Nephron (organoid): ENCODE data around the gene HSD17B14.
A peak's percentile ranks its signal among the peaks of the same experiment; 100 is the strongest.
"Not testable (repeated sequence)": the region's sequence is repeated elsewhere in the genome, so short reads cannot be mapped to it uniquely, and the experiment has no call there.

Source experiments
- H3K27ac Mint-ChIP-seq, 3 experiments: 2 replicates each; pipeline ENCODE4 v1.8.0; 2020; ENCODE audit warnings: mixed read lengths in 3 of 3, mild to moderate bottlenecking in 2 of 3, moderate library complexity in 1 of 3
- H3K27me3 Mint-ChIP-seq: 2 replicates; pipeline ENCODE4 v1.8.0; 2021; ENCODE audit warnings: low read depth, mild to moderate bottlenecking, moderate library complexity, mixed read lengths
- H3K36me3 Mint-ChIP-seq: 2 replicates; pipeline ENCODE4 v1.8.0; 2020; ENCODE audit warnings: low read depth, mixed read lengths
- H3K4me1 Mint-ChIP-seq: 2 replicates; pipeline ENCODE4 v1.8.0; 2020; ENCODE audit warnings: mixed read lengths
- H3K4me3 Mint-ChIP-seq, 3 experiments: 2 replicates each; pipeline ENCODE4 v1.8.0; 2020; ENCODE audit warnings: mild to moderate bottlenecking in 3 of 3, mixed read lengths in 3 of 3, moderate library complexity in 2 of 3
- H3K9me3 Mint-ChIP-seq: 2 replicates; pipeline ENCODE4 v1.8.0; 2020; ENCODE audit warnings: mixed read lengths
- TF ChIP-seq, protein P1 (sequence below), 3 experiments: fragments of 200-600 bp; sonication (generic); IDR thresholded peaks; one replicate each; pipeline ENCODE4 v1.5.0; 2021; ENCODE audit warnings: antibody characterized with exemption in 3 of 3; ENCODE audit not compliant: unreplicated experiment in 3 of 3

The HSD17B14 gene

DNA sequence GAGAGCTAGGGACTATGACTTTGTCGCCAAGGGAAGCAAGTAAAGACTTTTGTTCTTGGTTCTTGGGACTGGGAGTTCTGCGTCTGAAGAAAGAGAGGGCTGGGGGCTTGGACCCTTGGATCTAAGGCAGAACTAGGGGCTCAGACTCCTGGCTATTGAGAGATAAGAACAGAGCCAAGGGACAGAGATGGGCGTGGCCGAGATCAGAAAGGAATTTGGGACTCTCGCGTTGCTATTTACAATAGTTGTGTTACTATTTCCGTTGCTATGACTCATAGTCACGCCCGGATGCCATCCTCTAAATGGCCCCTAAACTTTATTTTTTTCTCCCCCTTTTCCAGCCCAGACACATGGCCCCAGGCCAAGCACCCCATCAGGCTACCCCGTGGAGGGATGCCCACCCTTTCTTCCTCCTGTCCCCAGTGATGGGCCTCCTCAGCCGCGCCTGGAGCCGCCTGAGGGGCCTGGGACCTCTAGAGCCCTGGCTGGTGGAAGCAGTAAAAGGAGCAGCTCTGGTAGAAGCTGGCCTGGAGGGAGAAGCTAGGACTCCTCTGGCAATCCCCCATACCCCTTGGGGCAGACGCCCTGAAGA, 36.7 kb upstream of the HSD17B14 start:
- H3K9me3 Mint-ChIP-seq: no peaks in the 10 kb centered on the region
- peaks cover 3% of the 10 kb centered on the region for H3K27me3 Mint-ChIP-seq
- H3K4me3 Mint-ChIP-seq: peak overlapping the region; percentile 99 to 100 (median 99)
- peaks cover 54% of the 10 kb centered on the region for H3K4me1 Mint-ChIP-seq
- peak overlapping the region; percentile 98 to 100 (median 99) for H3K27ac Mint-ChIP-seq
- TF ChIP-seq, protein P1, sequence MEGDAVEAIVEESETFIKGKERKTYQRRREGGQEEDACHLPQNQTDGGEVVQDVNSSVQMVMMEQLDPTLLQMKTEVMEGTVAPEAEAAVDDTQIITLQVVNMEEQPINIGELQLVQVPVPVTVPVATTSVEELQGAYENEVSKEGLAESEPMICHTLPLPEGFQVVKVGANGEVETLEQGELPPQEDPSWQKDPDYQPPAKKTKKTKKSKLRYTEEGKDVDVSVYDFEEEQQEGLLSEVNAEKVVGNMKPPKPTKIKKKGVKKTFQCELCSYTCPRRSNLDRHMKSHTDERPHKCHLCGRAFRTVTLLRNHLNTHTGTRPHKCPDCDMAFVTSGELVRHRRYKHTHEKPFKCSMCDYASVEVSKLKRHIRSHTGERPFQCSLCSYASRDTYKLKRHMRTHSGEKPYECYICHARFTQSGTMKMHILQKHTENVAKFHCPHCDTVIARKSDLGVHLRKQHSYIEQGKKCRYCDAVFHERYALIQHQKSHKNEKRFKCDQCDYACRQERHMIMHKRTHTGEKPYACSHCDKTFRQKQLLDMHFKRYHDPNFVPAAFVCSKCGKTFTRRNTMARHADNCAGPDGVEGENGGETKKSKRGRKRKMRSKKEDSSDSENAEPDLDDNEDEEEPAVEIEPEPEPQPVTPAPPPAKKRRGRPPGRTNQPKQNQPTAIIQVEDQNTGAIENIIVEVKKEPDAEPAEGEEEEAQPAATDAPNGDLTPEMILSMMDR (IDR thresholded peaks at IDR 0.05; ENCODE audit: unreplicated experiment in 3 of 3): no peak
- peaks cover 40% of the 10 kb centered on the region for H3K36me3 Mint-ChIP-seq

DNA sequence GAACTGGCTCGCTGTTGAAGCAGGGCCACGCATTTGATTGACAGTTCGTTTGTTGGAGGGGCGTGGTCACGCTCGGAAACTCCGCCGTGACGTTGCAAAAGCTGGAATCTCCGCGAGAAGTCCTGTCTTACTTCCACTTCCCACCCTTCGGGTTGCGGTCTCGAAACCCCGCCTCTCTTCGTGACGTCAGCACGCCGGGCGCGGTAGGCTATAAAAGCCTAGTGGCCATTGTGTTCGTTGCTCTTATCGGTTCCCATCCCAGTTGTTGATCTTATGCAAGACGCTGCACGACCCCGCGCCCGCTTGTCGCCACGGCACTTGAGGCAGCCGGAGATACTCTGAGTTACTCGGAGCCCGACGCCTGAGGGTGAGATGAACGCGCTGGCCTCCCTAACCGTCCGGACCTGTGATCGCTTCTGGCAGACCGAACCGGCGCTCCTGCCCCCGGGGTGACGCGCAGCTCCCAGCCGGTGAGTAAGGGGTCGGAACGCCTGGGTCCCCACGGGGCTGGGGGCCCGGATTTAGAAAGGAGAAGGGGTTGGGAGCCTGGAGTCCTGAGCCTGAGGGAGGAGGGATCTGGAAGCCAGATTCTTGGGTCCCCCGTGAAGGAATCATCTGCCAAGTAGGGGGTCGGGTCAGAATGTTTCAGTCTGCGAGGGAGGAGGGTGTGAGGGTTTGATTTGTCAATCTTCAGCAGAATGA, 36.0 kb upstream of the HSD17B14 start, which contains the start of gene PPP1R15A:
Gene PPP1R15A, plus strand, starts transcription at position 240 of the 702 bp plus-strand sequence. CDS start 813 bp downstream, outside the sequence.
- Mint-ChIP-seq H3K4me3 (peak within 1 kb of the TSS; percentile 99 to 100 (median 99)), H3K9me3 (no peaks in the 10 kb centered on the region), H3K36me3 (peaks cover 36% of the 10 kb centered on the region), H3K27me3 (peaks cover 3% of the 10 kb centered on the region), H3K27ac (peak within 1 kb of the TSS; percentile 98 to 100 (median 99)), H3K4me1 (peaks cover 57% of the 10 kb centered on the region)
- TF ChIP-seq, protein P1 (IDR thresholded peaks at IDR 0.05; ENCODE audit: unreplicated experiment in 3 of 3): no peak

DNA sequence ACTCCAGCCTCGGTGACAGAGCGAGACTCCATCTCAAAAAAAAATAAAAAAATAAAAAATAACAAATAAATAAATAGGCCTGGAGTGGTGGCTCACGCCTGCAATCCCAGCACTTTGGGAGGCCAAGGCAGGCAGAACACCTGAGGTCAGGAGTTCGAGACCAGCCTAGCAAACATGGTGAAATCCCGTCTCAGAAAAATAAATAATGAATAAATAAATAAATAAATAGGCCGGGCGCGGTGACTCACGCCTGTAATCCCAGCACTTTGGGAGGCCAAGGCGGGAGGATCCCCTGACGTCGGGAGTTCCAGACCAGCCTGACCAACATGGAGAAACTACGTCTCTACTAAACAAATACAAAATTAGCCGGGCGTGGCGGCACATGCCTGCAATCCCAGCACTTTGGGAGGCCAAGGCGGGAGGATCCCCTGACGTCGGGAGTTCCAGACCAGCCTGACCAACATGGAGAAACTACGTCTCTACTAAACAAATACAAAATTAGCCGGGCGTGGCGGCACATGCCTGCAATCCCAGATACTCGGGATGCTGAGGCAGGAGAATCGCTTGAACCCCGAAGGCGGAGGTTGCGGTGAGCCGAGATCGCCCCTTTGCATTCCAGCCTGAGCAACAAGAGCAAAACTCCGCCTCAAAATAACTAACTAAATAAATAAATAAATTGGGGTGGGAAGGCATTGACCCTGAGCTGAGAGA, 35.3 kb upstream of the HSD17B14 start:
- Mint-ChIP-seq H3K36me3 (peaks cover 36% of the 10 kb centered on the region), H3K4me3 (peak overlapping the region; percentile 99 to 100 (median 99)), H3K4me1 (peaks cover 64% of the 10 kb centered on the region), H3K27ac (peak overlapping the region; percentile 98 to 100 (median 99))
- not testable (repeated sequence) for H3K9me3 Mint-ChIP-seq, H3K27me3 Mint-ChIP-seq

DNA sequence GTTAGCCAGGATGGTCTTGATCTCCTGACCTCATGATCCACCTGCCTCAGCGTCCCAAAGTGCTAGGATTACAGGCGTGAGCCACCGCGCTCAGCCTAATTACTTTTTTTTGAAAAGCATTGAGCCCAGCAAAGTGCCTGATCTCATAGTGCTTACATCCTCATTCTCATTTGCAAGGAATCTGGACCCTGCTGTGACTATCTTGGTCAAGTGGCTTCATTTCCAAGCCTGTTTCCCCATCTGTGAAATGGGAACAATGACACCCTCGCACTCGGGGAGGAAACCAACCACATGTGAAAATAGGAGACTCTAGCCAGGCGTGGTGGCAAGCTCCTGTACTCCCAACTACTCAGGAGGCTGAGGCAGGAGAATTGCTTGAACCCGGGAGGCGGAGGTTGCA, 33.8 kb upstream of the HSD17B14 start:
- Mint-ChIP-seq H3K27ac (peak overlapping the region; percentile 37 to 75 (median 49)), H3K9me3 (no peaks in the 10 kb centered on the region), H3K4me3 (peak overlapping the region; percentile 17 to 57 (median 48)), H3K4me1 (peaks cover 52% of the 10 kb centered on the region), H3K36me3 (peaks cover 26% of the 10 kb centered on the region), H3K27me3 (peaks cover 3% of the 10 kb centered on the region)
- TF ChIP-seq, protein P1 (IDR thresholded peaks at IDR 0.05; ENCODE audit: unreplicated experiment in 3 of 3): no peak

DNA sequence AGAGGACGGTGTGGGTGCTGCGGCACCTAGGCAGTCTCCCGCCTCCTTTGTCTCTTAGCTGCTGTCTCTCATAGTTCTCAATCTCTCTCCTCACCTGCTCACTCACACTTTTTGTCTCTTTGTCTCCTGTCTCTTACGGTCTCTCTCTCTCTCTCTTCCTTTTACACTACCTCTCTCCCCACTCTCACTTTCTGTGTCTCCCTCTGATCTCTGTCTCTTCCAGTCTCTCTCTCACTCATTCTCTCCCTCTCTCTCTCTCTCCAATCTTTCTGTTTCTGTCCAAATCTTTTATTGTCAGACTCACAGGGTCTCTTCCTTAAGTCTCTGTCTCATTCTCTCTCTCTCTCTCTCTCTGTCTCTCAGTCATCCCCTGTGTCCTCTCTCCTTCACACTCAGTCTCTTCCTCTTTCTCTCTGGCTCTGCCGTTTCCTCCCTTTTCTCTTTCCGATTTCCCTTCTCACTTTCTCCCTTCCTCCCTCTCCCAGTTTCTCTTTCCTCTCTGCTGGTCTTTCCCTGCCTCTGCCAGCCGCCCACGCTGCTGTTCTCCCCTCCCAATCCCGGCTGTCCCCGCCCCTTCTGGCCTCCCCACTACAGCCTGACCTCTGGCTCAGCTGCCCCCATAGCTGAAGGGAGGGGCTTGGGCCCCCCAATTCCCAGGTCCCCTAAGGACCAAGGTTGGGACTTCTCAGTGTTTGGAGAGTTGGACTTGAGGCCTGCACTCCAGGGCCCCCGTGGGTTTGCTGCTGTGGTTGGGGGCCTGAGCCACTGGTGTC, 32.0 kb upstream of the HSD17B14 start, which contains the start of gene PLEKHA4:
Gene PLEKHA4, minus strand, starts transcription at position 504 of the 773 bp plus-strand sequence. CDS start 997 bp downstream, outside the sequence.
- no peaks in the 10 kb centered on the region for H3K9me3 Mint-ChIP-seq
- peaks cover 19% of the 10 kb centered on the region for H3K36me3 Mint-ChIP-seq

More for the DNA sequence above, 32.0 kb upstream of the HSD17B14 start, which contains the start of gene PLEKHA4:
- H3K4me3 Mint-ChIP-seq: peak within 1 kb of the TSS; percentile 88 to 94 (median 92)
- peak within 1 kb of the TSS; percentile 98 to 99 (median 99) for H3K27ac Mint-ChIP-seq
- TF ChIP-seq, protein P1 (IDR thresholded peaks at IDR 0.05; ENCODE audit: unreplicated experiment in 3 of 3): no peak
- peaks cover 37% of the 10 kb centered on the region for H3K4me1 Mint-ChIP-seq
- no peaks in the 10 kb centered on the region for H3K27me3 Mint-ChIP-seq
